Measurements from ENCODE around the gene MACF1. TPM values are rescaled to one million over a fixed set of nuclear protein-coding genes. Genes with fewer than 3 reads are reported as not detected.

The MACF1 gene
- total RNA-seq, 1 experiment from 2014 or later: 190 TPM

DNA sequence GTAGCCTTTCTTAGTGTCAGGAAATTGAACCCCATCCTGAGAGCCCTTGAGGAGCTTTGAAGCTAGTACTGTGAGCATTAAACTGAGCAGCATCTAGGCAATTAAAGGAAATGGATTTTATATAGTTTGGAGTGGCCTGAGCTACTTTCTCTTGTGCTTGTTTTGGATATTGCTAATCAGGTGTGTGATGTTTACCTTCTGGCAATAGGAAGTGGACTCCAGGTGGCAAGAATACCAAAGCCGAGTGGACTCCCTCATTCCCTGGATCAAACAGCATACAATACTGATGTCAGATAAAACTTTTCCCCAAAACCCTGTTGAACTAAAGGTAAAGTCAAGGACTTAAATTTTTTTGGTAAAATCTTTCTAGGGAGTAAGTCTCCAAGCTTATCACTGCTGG, 79.4 kb downstream of the MACF1 start:
- H4K5ac ChIP-seq (ENCODE audit: insufficient read length, low read depth, low read length): no peak overlapping the region

More for the DNA sequence above, 79.4 kb downstream of the MACF1 start:
- Mint-ChIP-seq H3K4me1 (peaks cover 12 to 15% of the 10 kb centered on the region in 2 experiments), H3K27me3 (ENCODE audit: low read depth) (no peaks in the 10 kb centered on the region), H3K36me3 (ENCODE audit: insufficient read depth in 1 of 3, low read depth in 3 of 3) (peaks cover 35 to 62% (median 61%) of the 10 kb centered on the region in 3 experiments; a peak in 6 of 7 replicates), H3K4me3 (no peak overlapping the region), H3K27ac (no peak overlapping the region), H3K9me3 (no peaks in the 10 kb centered on the region)
- Histone ChIP-seq H2AK5ac (ENCODE audit: insufficient read length, low read length) (no peak overlapping the region), H3K27me3 (ENCODE audit: insufficient read depth, low read length) (no peaks in the 10 kb centered on the region), H3K79me1 (ENCODE audit: insufficient read depth, low read depth, low read length, poor library complexity, severe bottlenecking) (peaks cover 5% of the 10 kb centered on the region), H3K4me2 (ENCODE audit: insufficient read depth, insufficient read length, low read length) (no peak overlapping the region), H3K23ac (ENCODE audit: insufficient read length, low read depth, low read length) (no peak overlapping the region), H2BK120ac (ENCODE audit: low read depth, low read length, poor library complexity, severe bottlenecking) (no peak overlapping the region), H4K8ac (replicated peaks; ENCODE audit: insufficient read length, low read depth, low read length) (no peak overlapping the region), H3K4ac (ENCODE audit: low read depth, low read length) (no peak overlapping the region), H4K91ac (ENCODE audit: insufficient read length, low read depth, low read length) (no peak overlapping the region), H3K4me1 (ENCODE audit: insufficient read depth, low read length) (peaks cover 3% of the 10 kb centered on the region; the same call in 1 of the 2 replicates), H2AFZ (ENCODE audit: low read length) (no peak overlapping the region), H3K56ac (ENCODE audit: insufficient read length, low read depth, low read length) (no peak overlapping the region), H3K79me2 (ENCODE audit: insufficient read depth, low read length) (peaks cover 1% of the 10 kb centered on the region; the same call in 1 of the 2 replicates), H3K9me3 (ENCODE audit: control insufficient read depth, low read depth, low read length) (no peaks in the 10 kb centered on the region), H3K14ac (ENCODE audit: insufficient read depth, low read length) (no peak overlapping the region), H3K23me2 (ENCODE audit: insufficient read length, low read depth, low read length, poor library complexity, severe bottlenecking) (no peaks in the 10 kb centered on the region), H3K9ac (ENCODE audit: extremely low read depth, insufficient read length, low read length) (no peak overlapping the region), H2BK15ac (ENCODE audit: low read depth, low read length) (no peak overlapping the region), H2BK5ac (ENCODE audit: insufficient read length, low read length) (no peak overlapping the region), H3T11ph (ENCODE audit: low read length) (no peak overlapping the region), H3K27ac (ENCODE audit: insufficient read length, low read depth, low read length) (no peak overlapping the region), H2BK20ac (ENCODE audit: low read depth, low read length, poor library complexity, severe bottlenecking) (no peak overlapping the region), H2BK12ac (ENCODE audit: insufficient read length, low read depth, low read length) (no peak overlapping the region), H4K20me1 (ENCODE audit: control insufficient read depth, insufficient read depth, insufficient read length) (no peaks in the 10 kb centered on the region), H3K18ac (ENCODE audit: insufficient read length, low read depth, low read length) (no peak overlapping the region)
- WGBS (ENCODE audit: extremely low coverage, insufficient read length, low lambda C conversion rate): no CpG with 5 or more reads among the region's 1 CpG
- TF ChIP-seq CTCF (conservative IDR thresholded peaks at IDR 0.05): no peak
- no peak for DNase-seq
